Renal cortex interstitium (tissue), 11 donors: ENCODE results near the gene UBTF. TPM values are rescaled to one million over a fixed set of nuclear protein-coding genes. Genes with fewer than 3 reads are reported as not detected.

Experiments
- DNase-seq, 11 donors: peaks; one replicate each; pipeline ENCODE4 v3.0.0-alpha.2; 2013; ENCODE audit warnings: low read depth in 9 of 11, low spot score in 4 of 11; ENCODE audit errors: extremely low read depth in 1 of 11
- polyA plus RNA-seq, 3 donors: library from polyadenylated mRNA; unstranded; fragments of 120-200 nt; gene quantifications; one replicate each; pipeline ENCODE4 v1.2.1, GENCODE V29; 2013; ENCODE audit not compliant: insufficient read length in 3 of 3

UBTF gene
- polyA plus RNA-seq, 3 donors, result 110 to 143 (median 121) TPM

DNA sequence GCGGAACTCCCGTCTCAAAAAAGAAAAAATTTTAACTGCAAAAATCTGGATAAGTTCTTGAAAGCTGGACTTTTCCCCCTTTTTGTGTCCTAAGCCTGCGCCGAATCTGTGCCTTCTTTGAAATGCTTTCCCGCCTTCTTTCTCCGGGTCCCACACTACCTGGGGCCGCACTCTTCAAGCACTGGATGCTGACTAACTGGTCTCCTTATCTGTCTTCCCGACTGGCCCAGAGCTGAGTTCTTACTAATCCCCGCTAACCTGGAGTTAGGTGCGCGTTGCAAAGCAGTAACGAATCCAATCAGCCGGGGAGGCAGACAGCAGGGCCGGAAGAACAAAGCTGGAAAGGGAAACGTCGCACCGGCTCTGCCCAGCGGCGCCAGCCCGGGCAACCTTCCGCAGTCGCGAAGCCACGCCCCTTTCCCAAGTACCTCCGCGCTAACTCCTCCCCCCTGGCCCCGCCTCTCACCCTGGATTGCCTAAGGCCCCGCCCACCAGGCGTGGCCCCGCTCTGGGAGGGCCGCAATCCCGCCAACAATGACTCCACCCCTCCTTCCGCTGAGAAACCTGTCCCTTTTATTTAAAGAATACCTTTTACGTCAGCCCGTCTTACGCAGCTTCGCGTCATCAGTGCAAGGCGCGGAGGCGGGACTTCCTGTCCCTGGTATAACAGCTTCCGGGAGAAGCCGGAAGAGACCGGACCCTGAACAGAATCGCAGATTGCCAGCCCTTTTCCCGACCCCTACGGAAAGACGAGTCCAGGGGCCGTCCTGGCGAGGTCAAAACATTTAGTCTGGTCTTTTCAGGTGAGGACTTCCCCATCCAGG is 33.0 kb downstream of the UBTF start, which contains the start of gene TMUB2:
Gene TMUB2 (plus strand): TSS at position 666 of the 824 bp plus-strand sequence. CDS start 737 bp downstream, outside the sequence.
- peak; percentile 97 to 99 (median 98) for DNase-seq

DNA sequence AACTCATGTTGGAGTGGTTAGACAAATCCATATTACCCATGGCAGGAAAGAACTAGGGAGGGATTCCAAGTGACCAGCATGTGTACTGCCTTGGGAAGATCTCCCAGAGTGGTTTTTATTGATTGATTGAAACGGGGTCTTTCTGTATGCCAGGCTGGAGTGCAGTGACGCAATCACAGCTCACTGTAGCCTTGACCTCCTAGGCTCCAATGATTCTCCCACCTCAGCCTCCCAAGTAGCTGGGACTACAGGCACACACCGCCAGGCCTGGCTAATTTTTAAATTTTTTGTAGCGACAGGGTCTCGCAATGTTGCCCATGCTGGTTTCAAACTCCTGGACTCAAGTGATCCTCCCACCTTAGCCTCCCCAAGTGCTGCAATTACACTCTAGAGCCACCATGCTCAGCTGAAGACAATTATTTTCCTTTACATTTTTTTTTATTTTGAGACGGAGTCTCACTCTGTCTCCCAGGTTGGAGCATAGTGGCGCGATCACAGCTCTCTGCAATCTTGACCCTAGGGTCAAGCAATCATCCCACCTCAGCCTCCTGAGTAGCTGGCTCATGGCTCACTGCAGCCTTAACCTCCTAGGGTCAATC is 35.2 kb downstream of the UBTF start:
- no peak for DNase-seq

DNA sequence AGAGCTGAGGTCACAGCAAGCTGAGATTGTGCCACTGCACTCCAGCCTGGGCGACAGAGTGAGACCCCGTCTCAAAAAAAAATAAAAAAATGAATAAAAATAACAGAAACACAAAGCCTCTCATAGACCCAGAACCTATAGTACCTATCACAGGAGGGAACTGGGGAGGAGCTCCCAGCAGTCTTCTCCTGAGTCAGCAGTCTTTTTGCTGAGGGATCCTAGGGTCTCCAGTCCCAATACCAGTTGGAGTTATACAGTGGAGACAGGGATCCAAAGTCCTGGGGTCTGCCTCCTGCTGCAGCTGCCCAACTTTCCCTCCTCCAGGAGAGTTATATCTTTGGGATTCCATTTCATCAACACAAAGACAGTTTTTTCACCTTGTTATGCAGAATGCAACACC is 36.5 kb downstream of the UBTF start:
- DNase-seq, result no peak

DNA sequence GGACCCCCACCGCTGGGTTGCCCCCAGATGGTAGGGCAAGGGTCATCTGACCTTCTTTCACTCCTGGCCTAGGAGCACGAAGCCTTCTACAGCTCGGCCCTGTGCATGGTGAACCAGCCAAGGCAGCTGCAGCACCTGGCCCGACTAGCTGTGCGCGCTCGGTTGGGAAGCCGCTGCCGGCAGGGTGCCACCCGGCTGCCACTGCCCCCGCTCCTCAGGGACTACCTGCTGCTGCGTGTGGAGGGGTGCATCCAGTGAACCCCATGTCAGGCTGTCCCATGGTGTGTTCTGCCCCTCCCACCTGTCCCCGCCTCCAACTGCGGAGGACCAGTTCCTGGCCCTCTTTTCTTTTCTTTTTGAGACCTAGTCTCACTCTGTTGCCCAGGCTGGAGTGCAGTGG is 41.3 kb downstream of the UBTF start:
- no peak for DNase-seq

- DNase-seq, result no peak
These were observed 41.8 kb downstream of the UBTF start for GRCh38 chr17:44177640-44178039.

GRCh38 chr17:44176671-44177501 is 42.6 kb downstream of the UBTF start:
- no peak for DNase-seq

DNA sequence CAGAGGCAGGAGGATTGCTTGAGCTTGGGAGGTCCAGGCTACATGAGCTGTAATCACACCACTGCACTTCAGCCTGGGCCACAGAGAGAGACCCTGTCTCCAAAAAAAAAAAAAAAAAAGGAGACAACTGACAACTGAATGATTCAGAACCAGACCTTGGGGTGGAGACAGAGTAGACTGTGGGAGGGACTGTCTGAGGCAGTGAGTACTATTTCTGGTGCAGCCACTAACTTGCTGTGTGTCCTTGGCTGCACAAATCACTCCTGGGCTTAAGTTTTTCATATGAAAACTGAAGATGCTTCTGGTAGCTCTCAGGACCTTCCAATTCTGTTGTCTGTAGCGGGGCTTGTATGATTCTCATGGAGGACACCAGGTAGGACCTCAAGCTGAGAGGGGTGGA is 43.2 kb downstream of the UBTF start:
- DNase-seq, result no peak

DNA sequence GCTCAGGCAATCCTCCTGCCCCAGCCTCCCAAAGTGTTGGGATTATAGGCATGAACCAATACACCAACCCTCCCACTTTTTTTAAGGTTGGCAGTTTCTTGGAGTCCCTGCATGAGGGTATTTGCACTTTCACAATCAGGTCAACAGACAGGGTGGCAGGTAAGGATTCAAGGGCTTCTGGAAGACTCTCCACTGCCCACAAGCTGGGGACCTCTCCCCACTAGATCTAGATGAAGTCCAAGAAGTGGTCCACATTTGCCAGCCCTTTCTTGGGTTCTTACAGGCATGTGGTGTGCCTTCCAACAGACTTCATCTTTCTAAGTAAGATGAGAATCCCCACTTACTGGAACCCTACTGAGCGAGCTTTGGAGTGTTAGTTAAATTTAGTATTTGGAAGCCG is 45.0 kb downstream of the UBTF start:
- no peak for DNase-seq

DNA sequence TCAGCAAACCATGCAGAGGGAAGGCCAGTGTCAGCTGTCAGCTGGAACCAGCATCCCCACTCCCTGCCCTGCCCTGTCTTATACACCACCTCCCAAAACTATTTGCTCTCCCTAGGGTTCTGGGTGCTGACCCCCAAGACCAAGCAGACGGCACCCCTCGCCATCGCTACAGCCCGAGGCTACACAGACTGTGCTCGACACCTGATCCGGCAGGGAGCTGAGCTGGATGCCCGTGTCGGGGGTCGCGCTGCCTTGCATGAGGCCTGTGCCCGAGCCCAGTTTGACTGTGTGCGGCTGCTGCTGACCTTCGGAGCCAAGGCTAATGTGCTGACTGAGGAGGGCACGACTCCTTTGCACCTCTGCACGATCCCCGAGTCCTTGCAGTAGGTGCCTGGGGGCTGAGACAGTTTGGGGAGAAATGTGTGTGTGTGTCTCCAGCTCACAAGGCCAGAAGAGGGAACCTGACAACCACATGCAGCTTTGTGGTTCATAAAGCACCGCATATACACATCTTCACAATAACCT is 47.5 kb downstream of the UBTF start:
- DNase-seq, result no peak

- no peak for DNase-seq
These were observed 48.8 kb downstream of the UBTF start, which contains the start of gene ASB16 for GRCh38 chr17:44170499-44171201. ASB16 (plus strand) TSS chr17:44170704; CDS start chr17:44170790, 86 bp downstream.

GRCh38 chr17:44170135-44170498 is 49.4 kb downstream of the UBTF start:
- no peak for DNase-seq

DNA sequence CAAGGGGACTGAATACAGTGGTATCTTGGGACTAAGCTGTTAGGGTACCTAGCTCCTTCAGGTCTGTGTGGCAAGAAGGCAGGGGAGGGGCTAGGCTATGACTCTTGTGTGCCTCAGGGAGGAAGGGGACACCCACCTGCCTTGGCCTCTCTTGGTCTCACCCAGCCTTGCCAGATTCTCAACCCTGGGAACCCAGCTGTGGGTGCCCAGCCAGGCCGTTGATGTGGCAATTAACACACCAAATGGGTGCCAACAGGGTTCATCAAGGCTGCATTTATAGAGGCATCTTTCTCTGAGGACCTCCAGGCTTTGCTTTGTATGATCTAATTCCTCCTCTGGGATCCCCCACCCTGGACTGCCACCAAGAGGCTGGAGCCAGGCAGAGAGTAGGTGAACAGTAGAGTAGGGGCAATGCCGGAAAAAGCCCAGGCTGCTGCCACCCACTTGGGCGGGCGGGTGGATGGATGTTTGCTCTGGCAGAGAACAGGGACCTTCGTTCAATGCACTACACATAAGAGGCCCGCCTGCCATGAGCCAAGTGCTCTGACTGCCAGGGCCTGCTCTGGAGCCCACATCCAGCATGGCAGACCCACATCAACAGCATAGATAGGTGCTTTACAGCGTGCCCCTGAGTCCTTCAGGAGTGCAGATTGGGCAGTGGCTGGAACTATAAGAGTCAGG is 52.2 kb downstream of the UBTF start:
- no peak for DNase-seq

GRCh38 chr17:44164476-44164875 is 55.0 kb downstream of the UBTF start:
- DNase-seq, result no peak

DNA sequence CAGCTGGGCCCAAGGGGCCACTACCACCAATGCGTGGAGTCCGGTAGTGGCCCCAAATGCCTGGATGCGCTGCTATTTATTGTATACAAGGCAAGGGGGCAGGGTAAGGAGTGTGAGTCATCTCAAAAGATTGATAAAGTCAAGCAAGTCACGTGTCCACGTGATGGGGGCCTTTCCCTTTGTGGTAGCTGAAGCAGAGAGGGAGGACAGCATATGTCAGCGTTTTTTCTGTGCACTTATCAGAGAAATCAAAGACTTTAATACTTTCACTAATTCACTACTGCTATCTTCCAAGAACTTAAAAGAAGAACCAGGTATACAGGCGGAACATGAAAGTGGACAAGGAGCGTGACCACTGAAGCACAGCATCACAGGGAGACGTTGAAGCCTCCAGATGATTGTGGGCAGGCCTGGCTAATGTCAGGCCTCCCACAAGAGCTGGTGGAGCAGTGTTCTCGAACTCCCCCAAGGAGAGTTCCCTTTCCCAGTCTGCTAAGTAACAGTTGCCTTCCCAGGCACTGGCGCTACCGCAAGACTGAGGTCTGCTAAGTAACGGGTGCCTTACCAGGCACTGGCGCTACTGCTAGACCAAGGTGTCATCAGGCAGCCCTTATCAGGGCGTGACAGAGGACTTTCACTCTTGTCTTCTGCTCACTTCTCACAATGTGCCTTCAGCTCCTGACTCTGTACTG is 59.8 kb downstream of the UBTF start:
- no peak for DNase-seq

GRCh38 chr17:44155488-44155887 is 64.0 kb downstream of the UBTF start:
- DNase-seq, result no peak
